CD4-positive, alpha-beta T cell treated with Interleukin-17A for 4 hours (primary cell): ENCODE measurements around the gene HECW1.
"Not testable (repeated sequence)": the region's sequence is repeated elsewhere in the genome, so short reads cannot be mapped to it uniquely, and the experiment has no call there.

Experiments
- DNase-seq: peaks from one replicate; pipeline ENCODE4 v3.0.0-alpha.2; 2020; ENCODE audit warnings: mixed read lengths

Gene HECW1

DNA sequence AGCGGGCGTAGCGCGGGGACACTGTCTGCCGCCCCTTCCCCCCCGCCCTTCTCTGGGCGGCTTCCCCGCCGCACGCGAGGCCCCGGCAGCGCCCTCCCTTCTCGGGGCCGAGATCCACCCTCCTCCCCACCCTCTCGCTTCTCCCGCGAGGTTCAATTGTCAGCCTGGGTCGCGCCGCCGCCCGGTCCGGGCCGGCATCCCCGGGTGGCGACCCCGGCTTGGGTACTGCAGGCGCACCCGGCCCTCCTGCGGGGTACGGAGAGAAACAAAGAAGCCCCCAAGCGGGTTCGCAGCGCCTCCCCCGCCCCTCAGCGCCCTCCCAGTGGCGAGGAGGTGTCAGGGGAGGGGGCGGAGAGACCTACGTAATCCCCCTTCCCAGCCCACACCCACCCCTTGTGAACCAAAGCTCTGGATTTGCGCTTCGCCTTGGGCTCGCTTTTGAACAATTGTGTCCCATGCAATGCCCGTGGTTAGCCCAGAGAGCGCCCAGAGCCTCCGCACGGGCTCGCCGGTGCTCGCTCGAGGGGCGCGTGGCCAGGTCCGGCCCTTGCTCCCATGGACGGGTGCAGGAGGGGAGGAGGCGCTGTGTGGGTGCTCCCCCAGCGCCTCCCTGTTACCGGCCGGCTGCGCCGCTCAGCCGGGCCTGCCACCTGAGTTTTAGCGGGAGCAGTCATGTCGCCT lies 634 bp downstream of the HECW1 start:
- no peak for DNase-seq

DNA sequence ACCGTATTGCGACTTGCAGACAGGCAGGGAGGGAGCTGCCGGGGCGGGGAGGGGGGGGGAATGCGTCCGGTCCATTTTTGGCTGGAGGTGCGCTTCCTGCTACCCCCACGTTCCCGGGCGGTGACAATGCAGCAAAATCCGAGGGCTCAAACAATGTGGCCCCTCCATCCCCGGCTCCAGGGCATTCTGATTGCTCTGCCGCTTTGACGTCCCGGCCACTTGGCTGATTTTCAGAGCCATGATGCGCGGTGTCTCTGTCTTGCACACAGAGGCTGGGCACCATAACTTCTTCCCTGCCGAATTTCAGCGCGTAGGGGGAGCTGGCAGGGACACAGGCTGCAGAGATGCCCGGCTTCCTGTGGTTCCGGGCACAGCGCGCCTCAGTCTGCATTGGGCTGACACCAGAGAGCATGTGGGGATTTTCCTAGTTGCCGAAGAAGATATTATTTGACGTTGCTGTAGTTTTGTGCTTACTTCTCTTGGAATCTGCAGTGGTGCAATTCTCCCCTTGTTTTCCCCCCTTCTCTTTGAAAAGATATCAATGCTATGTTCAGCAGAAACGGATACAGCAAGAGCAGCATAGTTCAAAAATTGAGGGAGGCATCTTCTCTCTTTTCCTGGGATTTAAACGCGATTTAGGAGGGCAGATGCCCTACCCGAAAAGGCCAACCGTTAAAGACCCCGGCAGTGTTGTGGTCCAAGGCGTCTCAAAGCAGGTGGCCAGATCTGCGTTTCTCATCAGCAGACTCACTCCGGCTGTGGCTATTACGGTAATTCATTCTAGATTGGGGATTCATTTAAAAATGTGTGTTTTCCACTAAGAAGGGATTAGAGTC lies 1.4 kb downstream of the HECW1 start:
- DNase-seq, result no peak

DNA sequence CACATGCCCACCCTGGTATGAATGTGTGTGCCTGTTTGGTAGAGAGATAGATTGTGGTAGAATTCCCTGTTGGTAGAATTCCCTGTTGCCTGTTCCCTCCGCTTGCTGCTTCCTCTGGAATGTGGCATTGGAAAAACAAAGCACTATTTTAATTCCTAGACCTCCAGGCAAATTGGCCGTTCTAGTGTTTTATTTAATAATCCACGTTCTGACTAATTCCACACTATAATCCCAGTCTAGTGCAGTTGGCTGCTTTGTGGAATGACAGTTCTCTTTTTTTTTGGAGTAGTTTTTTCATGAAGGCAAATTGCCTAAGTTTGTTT lies 2.0 kb downstream of the HECW1 start:
- DNase-seq, result no peak

DNA sequence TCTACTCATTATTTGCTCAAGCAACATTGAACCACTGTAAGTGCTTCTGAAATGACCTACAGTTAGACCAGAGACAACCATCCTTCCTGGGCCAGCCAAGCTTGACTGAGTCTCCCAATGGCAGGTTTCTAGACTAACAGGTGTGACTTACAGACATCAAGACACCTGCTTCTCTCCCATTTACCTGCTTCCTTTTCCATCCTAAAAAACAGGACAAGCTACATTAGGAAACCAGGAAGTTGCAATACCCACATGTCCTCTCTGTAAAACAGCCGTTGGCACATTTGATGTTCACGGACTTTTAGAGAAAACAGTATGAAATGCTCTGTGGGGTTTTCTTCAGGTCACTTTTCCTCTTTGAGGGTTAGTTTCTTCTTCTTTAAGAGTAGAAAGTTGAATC lies 4.0 kb downstream of the HECW1 start:
- no peak for DNase-seq

DNA sequence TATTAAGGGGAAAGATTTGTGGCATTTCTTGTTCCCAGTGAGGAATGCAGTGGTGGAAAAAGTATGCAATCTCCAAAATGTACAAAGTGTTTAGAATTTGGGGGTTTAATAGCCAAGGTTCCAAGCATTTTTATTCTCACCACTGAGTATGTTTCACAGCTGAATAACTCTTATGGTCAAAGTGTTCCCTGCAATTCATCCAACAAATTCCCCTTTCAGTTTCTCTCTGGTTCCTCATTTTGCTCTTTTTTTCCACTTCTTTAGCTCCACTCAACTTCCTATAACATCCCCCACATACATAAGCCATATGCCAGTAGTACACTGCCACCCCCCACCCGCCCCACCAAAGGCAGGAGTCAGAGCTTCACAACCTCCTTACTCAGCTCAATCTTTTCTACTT lies 4.6 kb downstream of the HECW1 start:
- DNase-seq, result no peak

DNA sequence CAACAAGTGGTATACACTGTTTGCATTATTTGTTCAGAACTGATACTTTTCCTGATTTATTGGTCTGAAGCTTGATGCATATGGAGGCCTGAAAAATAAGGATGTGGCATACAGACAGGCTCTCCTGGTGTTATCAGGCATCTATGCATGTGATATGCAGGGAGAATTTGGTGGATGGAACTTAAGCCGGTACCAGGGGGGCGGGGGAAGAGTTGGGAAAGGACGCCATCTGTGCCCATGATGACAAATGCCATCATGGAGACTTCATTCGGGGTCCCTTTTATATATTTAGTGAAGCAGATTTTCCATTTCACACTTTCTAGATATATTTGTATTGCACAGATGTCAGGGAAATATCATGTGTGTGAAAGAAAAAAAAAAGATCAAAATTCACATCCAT lies 5.4 kb downstream of the HECW1 start:
- no peak for DNase-seq

DNA sequence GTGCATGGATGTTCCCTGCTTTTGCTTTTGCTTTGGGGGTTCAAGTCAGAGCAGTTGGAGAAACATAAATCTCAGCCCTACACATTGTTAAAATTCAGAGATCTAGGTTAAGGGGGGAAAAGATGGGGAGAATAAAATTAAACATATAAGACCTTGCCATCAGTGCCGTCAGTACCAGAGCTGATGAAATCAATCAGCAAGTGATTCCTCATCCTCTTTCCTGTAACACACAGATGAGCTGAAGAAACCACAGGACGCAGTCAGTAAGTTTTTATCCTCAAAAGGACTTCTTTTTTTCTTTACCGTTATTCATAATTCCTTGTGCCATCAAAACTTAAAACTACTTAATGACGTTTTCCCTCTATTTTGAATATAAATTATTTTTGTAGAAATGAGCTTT lies 5.9 kb downstream of the HECW1 start:
- DNase-seq, result no peak

DNA sequence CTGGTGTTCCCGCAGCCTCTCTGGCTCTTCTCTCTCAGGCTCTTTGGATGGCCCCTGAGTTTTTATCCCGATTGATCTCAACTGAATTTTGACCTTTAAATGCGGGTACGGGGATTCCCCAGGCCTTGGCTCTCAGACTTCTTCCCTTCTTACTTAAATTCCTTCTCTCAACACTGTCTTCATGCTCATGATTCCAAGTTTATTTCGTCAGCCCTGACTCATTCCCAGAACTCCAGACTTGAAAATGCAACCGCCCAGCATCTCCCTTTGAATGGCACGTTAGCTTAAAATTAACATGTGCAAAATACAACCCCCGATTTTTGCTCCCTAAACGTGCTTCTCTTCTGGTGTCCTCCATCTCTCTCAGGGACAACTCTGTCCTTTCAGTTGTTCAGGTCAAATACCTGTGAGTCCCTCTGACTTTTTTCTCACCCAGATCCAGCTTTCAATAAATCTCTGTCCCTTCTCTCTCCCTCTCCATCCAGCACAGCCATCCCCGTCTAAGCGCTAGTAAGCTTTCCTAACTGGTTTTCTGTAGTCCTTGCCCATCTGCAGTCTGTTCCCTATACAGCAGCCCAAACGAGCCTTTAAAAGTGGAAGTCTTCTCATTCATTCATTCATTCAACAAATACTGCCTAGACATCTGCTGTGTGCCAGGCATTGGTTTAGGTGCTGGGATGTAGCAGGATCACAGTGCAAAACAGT lies 7.1 kb downstream of the HECW1 start:
- DNase-seq, result no peak

DNA sequence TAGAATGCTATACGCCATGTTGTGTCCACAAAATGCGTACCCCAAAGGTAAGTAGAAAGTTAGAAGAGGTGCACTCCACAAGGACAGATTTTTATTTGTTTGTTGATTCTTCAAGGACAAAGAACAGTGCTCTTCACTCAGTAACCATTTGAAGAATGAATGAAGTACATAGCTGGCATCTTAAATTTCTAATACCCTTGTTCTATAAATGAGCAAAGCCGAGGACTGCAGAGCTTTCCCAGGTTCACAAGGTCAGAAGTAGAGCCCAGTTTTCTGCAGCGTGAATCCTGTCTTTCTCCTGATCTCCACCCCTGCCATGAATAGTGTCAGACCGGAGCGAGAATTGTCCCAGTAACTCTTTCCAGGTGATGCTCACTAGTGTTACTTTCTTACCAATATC lies 9.5 kb downstream of the HECW1 start:
- DNase-seq, result no peak

DNA sequence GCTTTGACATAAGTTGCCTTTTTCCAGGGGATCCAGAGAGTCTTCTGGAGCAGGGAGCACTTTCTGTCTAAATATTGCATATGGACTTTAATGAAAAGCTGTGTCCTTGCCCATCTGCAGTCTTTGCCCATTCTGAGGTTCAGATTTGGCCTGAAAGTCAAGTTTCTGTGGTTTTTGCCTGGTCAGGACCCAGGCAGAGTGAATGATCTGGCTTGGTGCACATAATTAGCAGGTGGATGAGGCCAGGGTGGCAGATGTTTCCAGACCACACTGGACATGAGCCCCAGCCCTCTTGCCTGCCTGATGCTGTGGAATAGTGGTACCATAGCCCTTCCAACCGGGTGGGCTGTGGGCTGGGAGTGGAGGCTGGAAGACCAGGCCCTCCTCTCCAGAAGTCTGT lies 11.0 kb downstream of the HECW1 start:
- no peak for DNase-seq

DNA sequence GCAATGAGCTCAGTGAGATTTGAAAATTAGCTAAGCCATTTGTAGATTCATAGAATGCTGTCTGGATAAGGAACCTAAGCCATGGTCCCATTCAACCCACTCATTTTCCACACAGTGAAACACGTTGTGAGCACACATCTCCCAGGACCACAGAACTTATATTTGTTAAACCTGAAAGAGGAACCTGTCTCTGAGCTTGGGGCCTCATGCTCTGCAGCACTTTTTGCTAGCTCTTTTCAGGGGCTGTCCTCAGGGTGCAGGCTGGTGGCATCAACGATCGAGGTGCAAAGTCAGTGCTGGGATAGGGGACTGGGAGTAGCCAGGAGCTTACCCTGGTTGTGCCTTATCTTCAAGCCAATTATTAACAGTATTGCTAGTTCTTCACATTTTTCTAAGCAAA lies 11.9 kb downstream of the HECW1 start:
- no peak for DNase-seq

DNA sequence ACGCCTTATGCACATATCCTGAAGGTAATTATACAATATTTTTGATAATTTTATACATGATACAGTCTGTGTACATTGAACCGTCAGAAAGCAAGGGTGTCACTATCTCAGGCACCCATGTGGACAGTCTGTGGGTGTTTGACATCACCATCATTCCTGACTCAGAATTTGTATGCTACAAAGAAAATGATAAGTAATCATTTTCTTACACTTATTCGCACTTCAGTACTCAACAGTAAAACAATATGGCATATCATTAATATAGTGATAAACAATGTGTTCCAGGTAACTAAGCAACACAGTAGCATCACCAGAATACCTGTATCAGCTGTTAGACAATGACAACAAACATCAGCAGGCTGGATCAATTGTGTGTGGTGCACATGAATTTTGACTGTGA lies 17.9 kb downstream of the HECW1 start:
- no peak for DNase-seq

DNA sequence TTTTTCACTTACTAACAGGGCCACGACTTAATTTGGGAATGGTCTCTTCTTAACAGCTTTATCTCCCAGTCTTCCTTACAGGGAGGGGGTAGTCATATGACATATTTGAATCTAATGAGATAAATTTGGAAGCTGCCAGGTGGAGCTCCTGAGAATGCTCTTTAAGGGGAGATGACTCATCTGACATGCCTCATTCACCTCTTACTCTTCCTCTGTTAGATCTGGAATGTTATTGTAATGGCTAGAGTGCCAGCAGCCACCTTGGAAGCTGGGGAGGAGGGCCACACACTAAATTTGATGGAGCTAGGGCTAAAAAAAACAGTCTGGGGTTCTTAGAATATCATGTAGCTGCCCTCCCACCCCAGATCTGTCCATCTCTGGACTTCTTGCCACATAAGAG lies 22.7 kb downstream of the HECW1 start:
- no peak for DNase-seq

DNA sequence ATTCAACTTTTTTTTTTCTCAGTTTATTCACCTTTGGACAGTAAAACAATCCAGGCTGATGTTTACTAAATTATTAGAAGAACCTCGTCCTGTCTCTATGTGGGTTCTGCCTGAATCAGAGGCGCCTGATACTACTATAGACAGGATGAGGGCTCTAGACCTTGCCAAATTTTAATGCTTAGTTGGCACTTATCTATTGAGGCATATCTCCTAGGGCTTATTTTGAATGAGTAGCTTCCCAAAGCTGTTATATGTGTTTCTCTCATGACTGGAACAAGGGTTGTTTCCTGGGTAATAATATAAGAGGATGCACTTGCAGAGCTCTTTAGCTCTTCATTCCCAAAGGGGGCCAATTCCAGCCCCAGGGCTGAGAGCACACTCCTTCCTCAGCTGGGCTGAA lies 23.6 kb downstream of the HECW1 start:
- no peak for DNase-seq

DNA sequence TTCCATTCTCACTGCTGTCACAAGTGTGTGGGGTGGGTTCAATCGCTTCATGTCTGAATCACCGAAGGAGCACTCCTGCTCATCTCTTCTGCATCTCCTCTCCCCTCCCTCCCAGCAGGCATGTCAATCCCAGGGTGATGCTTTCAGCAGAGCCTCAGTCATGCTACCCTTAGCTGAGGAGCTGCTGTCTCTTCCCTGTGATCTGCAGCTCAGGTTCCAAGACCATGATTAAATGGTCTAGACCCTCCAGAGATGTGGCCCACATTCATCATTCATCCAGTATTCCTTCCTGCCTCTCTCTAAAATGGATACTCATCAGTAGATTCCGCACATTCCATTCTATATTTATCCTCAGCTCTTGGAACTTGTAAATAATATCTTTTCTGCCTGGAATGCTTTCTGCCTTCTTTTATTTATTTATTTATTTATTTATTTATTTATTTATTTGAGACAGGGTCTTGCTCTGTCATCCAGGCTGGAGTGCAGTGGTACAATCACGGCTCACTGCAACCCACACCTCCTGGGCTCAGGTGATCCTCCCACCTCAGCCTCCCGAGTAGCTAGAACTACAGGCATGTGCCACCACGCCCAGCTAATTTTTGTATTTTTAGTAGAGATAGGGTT lies 24.8 kb downstream of the HECW1 start:
- not testable (repeated sequence) for DNase-seq

DNA sequence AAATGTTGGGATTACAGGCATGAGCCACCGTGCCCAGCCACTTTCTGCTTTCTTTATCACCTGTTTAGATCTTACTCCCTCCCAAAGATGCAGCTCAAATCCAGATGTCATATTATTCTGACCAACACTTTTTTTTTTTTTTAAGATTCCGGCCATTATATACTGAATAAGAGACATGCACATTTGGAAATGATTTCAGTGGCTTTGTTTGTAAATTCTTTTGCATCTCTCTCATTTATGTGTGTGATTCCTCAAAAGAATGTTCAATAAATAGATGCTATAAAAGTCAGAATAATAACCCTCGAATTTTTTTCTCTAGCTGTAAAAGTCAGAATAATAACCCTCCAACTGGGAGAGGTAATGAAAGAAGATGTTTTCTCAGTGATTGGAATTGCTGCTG lies 25.4 kb downstream of the HECW1 start:
- DNase-seq, result no peak

DNA sequence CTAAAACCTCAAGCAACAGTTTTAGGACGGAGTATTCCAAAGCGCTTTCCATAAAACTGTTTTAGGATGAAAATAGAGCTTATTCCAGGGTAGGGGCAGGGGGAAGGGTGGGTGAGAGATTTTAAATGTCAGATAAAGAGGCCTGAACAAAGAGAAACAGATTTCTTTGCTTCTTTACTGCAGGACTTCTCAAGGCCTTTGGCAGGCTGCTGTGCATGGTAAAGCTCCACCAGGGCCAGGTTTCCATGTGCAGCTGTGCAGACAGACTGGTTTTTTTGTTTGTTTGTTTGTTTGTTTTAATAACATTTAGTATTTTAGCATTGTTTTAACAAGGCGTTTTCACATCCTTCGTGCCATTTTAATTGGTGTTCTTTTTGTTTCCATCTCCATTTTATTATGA lies 26.3 kb downstream of the HECW1 start:
- no peak for DNase-seq

DNA sequence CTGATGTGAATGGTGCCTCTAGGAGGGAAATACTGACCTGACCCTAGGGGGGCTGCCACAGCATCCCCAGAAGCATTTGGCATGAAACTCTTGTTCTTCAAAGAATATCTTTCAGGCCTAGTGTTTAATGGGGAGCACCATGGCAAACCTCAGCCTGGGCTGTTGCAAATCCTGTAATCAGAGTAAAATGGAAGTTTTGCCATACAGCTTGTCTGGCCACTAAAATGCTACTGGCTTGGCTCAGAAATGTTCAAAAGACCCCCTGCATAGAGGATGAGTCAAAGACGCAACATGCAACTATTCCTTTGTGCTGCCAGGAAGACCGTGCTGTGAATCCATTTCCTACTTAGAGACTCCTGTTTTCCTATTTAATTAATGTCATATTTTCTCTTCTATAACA lies 26.7 kb downstream of the HECW1 start:
- DNase-seq, result no peak

DNA sequence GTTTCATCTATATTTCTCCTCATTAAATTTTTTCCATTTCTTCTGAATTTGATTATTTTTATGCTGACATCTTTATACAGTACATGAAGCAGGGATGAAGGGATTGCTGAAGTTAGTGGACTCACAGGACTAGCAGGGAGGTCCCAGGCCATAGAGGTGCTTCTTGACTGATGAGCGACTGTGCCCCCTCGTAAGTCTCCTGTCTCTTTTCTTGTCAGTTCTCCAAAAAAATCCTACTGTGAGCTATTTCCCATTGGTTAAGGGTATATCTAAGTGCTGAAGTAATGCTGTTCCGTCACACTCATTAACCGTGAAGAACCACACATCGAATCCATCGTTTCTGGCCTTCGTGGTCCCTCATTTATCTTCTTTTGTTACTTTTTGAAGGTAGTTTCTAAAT lies 27.7 kb downstream of the HECW1 start:
- no peak for DNase-seq

DNA sequence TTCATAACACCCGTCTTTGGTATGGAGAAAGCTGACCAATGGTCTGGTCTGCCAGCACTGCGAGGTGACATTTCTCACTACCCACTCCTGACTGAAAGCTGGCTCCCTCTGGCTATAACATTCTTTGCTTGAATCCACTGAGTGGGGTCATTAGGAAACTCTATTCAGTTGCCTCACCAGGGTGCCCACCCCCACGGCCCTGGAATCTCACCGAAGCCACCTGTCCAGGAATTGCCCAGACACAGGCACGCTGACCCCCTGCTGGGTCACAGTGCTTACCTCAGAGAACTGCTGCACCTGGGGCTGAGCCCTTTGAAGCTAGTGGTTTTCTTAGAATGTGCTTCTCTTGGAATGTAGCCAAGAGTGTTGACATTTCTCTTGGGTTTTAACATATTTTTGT lies 28.6 kb downstream of the HECW1 start:
- DNase-seq, result no peak

DNA sequence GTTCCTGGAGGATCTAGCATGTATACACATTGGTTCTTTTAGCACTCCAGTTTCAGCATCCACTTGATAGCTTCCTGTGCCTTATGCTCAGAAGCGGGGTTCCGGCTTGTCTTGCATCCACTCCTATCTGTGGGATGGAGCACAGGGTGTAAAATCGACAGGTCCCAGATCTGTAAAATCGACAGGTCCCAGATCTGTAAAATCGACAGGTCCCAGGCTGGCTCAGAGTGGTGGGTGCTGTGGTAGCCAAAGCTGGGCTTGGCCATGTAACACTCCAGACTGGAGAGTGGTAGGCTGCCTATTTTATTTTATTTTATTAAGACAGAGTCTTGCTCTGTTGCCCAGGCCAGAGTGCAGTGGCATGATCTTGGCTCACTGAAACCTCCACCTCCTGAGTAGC lies 30.3 kb downstream of the HECW1 start:
- DNase-seq, result no peak

DNA sequence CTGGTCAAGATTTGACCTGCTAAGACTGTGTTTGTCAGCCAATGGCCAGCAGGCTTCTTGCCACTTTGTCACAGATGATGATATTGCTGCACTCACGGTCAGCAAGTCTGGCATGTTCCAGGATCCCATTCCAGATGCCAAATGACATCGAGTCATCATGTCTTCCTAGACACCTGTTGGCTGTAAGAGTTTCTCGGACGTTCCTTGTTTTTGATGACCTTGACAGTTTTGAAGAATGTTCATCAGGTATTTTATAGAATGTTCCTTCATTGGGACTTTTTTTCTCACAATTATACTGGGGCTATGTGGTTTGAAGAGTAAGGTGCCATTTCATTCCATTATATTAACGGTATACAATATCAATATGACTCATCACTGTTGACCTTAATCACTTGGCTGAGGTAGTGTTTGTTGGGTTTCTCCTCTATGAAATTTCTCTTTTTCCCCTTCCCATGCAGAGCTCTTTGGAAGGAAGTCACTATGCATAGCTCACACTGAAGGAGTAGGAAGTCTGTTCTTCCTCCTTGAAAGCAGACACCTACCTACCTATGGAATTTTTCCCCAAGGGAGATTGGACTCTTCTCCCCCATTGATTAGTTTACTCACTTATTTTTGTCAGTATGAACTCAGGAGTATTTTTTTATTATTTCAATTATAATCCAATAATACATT lies 31.6 kb downstream of the HECW1 start:
- DNase-seq, result no peak

DNA sequence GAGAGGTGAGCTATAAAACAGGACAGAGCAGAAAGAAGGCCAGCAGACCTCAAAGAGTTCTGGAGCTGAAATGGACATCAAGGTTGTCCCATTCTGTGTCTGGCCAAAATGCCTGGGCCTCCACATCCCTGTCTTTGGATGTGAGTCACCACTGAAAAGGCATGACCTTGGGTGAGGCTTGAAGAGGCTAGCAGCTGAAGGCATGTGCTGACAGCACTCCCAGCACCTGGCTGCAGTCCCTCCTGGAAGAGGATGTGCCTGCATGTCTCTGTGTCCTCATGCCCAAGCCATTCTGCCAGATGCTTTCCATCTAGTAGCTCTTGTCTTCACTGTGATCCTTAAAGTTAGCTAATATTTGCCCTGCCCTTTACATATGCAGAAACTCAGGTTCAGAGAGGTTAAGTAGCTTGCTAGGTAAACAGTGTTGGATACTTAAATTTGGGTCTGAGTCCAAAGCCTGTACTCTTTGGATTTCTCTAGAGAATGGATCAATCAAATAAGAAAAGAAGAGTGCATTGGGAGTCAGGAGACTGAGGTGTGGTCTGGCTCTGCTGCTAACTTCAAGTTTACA lies 35.8 kb downstream of the HECW1 start:
- DNase-seq, result no peak
